Hepatocyte (in vitro differentiated cells): Measurements from ENCODE around the gene ZC4H2. TPM values are rescaled to one million over a fixed set of nuclear protein-coding genes. Genes with fewer than 3 reads are reported as not detected.

Source experiments
- DNase-seq: peaks from one replicate; pipeline ENCODE4 v3.0.0-alpha.2; 2016; ENCODE audit warnings: low spot score
- H2AFZ ChIP-seq: fragments of 200-600 bp; sonication (generic); 2 replicates; pipeline ENCODE4 v1.6.0; 2016; ENCODE audit warnings: antibody characterized with exemption, mild to moderate bottlenecking
- H3K27ac ChIP-seq: fragments of 200-600 bp; sonication (generic); 2 replicates; pipeline ENCODE4 v1.5.1; 2016; ENCODE audit warnings: mild to moderate bottlenecking
- H3K27me3 ChIP-seq: fragments of 200-600 bp; sonication (generic); 2 replicates; pipeline ENCODE4 v1.6.1; 2016
- H3K36me3 ChIP-seq: fragments of 200-600 bp; sonication (generic); replicated peaks from 2 replicates; pipeline ENCODE4 v1.5.1; 2016; ENCODE audit warnings: low read depth; ENCODE audit not compliant: insufficient read depth
- H3K4me1 ChIP-seq: fragments of 200-600 bp; sonication (generic); 2 replicates; pipeline ENCODE4 v1.5.1; 2016; ENCODE audit warnings: mild to moderate bottlenecking, moderate library complexity; ENCODE audit not compliant: insufficient read depth
- H3K4me2 ChIP-seq: fragments of 200-600 bp; sonication (generic); 2 replicates; pipeline ENCODE4 v1.6.0; 2016
- H3K4me3 ChIP-seq: fragments of 200-600 bp; sonication (generic); 2 replicates; pipeline ENCODE4 v1.5.1; 2016; ENCODE audit warnings: mild to moderate bottlenecking
- H3K79me2 ChIP-seq: fragments of 200-600 bp; sonication (generic); 2 replicates; pipeline ENCODE4 v1.6.0; 2017; ENCODE audit warnings: mild to moderate bottlenecking
- H3K9me2 ChIP-seq: fragments of 200-600 bp; sonication (generic); replicated peaks from 2 replicates; pipeline ENCODE4 v1.6.0; 2017; ENCODE audit warnings: mild to moderate bottlenecking; ENCODE audit not compliant: insufficient read depth
- H3K9me3 ChIP-seq: fragments of 200-600 bp; sonication (generic); 2 replicates; pipeline ENCODE4 v1.5.1; 2016; ENCODE audit warnings: low read depth, mild to moderate bottlenecking
- H4K20me1 ChIP-seq: fragments of 200-600 bp; sonication (generic); 2 replicates; pipeline ENCODE4 v1.6.0; 2016; ENCODE audit warnings: mild to moderate bottlenecking; ENCODE audit not compliant: insufficient read depth, poor library complexity, severe bottlenecking
- EZH2 ChIP-seq: fragments of 200-600 bp; sonication (generic); IDR thresholded peaks from 2 replicates; pipeline ENCODE4 v1.6.1; 2016; ENCODE audit warnings: antibody characterized with exemption, mild to moderate bottlenecking, borderline replicate concordance
- EZH2phosphoT487 ChIP-seq: fragments of 200-600 bp; sonication (generic); IDR thresholded peaks from one replicate; pipeline ENCODE4 v1.6.1; 2018; ENCODE audit warnings: antibody characterized with exemption, mild to moderate bottlenecking, low read depth, moderate library complexity; ENCODE audit not compliant: unreplicated experiment, severe bottlenecking
- WGBS: methylation state at CpG from one replicate; pipeline ENCODE4 v1.1.6; 2016; ENCODE audit warnings: low lambda C conversion rate; ENCODE audit errors: missing lambda C conversion rate; 5-methylcytosine and 5-hydroxymethylcytosine counted together
- polyA plus RNA-seq: library from polyadenylated mRNA; unstranded; fragments of >200 nt; fragmentation: Nextera tagmentation; extraction: Ambion mirVana; gene quantifications from 2 replicates; pipeline ENCODE4 v1.2.1, GENCODE V29; 2016
- total RNA-seq: library from RNA; depleted of rRNA; stranded (reverse); fragments of >200 nt; gene quantifications from 2 replicates; pipeline ENCODE4 v1.2.3, GENCODE V29; 2014
- TF ChIP-seq, protein P1 (sequence below): fragments of 200-600 bp; sonication (generic); IDR thresholded peaks from 2 replicates; pipeline ENCODE4 v1.5.1; 2016; ENCODE audit warnings: antibody characterized with exemption, mild to moderate bottlenecking; ENCODE audit not compliant: poor library complexity

The ZC4H2 gene, protein sequence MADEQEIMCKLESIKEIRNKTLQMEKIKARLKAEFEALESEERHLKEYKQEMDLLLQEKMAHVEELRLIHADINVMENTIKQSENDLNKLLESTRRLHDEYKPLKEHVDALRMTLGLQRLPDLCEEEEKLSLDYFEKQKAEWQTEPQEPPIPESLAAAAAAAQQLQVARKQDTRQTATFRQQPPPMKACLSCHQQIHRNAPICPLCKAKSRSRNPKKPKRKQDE
- total RNA-seq (10.4 and 16.6 TPM in 2 replicates), polyA plus RNA-seq (10.0 and 10.4 TPM in 2 replicates)

DNA sequence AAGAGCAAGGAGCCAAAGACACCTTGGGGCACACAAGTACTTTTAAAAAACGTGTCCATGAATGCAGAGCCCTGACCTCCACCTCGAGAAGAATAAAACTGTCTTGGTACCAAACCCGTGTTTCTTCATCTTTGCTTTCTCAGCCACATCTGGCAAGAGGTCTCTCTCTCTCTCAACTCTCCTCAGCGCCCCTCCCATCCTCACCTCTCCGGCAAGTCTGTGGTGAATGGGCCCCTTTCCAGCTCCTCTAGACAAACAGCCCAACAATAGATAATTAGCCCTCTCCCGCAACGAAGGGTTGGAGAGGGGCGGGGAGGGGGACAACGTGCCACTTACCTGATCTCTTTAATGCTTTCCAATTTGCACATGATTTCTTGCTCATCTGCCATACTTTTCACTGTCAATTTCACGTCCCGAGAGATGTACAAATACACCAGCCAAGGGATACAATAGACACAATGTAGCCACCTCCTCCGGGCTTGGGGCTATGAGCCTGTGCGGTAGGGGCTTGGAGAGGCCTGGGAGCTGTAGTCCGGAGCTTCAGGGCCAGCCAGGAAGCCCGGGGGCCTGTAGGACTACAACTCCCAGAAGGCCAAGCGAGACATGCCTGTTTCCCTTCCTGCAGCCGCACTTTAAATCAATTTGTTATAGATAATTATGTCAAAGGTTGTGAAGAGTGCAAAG is at the start of gene ZC4H2:
TSS of gene ZC4H2 (minus strand) at position 462 of the 684 bp plus-strand sequence. CDS start at position 389, 73 bp downstream.
- Histone ChIP-seq H3K4me1 (no peaks in the 10 kb centered on the region), H3K27ac (peak within 1 kb of the TSS; percentile 2), H3K4me2 (peak within 1 kb of the TSS; percentile 76), H4K20me1 (no peaks in the 10 kb centered on the region), H3K27me3 (no peaks in the 10 kb centered on the region), H3K9me3 (no peaks in the 10 kb centered on the region), H3K36me3 (peaks cover 3% of the 10 kb centered on the region), H2AFZ (peak within 1 kb of the TSS; percentile 69), H3K9me2 (no peaks in the 10 kb centered on the region), H3K4me3 (peak within 1 kb of the TSS; percentile 31), H3K79me2 (peaks cover 21% of the 10 kb centered on the region)
- WGBS, result 38% methylated on average over 17 of the region's 17 CpGs
- peak; percentile 77 for DNase-seq
- TF ChIP-seq EZH2, result no peak
- TF ChIP-seq, protein P1, sequence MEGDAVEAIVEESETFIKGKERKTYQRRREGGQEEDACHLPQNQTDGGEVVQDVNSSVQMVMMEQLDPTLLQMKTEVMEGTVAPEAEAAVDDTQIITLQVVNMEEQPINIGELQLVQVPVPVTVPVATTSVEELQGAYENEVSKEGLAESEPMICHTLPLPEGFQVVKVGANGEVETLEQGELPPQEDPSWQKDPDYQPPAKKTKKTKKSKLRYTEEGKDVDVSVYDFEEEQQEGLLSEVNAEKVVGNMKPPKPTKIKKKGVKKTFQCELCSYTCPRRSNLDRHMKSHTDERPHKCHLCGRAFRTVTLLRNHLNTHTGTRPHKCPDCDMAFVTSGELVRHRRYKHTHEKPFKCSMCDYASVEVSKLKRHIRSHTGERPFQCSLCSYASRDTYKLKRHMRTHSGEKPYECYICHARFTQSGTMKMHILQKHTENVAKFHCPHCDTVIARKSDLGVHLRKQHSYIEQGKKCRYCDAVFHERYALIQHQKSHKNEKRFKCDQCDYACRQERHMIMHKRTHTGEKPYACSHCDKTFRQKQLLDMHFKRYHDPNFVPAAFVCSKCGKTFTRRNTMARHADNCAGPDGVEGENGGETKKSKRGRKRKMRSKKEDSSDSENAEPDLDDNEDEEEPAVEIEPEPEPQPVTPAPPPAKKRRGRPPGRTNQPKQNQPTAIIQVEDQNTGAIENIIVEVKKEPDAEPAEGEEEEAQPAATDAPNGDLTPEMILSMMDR, result no peak
- TF ChIP-seq EZH2phosphoT487, result no peak

DNA sequence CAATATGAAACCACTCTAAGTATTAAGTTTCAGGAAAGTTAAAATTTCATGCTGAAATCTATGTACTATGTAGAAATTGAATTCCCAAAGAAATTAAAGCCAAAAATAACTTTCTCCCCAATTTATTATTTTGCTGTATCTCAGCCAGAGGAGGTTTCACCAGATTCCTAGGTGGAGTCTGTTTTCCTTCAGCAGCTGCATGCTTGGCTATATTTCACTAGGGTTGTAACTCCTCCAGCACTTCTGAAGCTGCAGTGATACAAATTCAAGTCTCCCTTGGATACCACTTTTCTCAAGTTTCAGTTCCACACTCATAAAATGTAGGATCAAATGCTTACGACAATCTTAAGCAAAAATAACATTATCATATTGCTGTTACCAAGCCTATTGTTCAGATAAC is 41.2 kb upstream of the ZC4H2 start:
- no peaks in the 10 kb centered on the region for H4K20me1 ChIP-seq
- no peaks in the 10 kb centered on the region for H3K9me3 ChIP-seq
- no peak overlapping the region for H2AFZ ChIP-seq
- DNase-seq, result no peak
- TF ChIP-seq, protein P1, result no peak
- no peak for TF ChIP-seq EZH2
- TF ChIP-seq EZH2phosphoT487, result no peak
- no peaks in the 10 kb centered on the region for H3K36me3 ChIP-seq
- H3K27me3 ChIP-seq, result no peaks in the 10 kb centered on the region
- no peaks in the 10 kb centered on the region for H3K4me1 ChIP-seq
- no peaks in the 10 kb centered on the region for H3K9me2 ChIP-seq
- H3K4me3 ChIP-seq, result no peak overlapping the region
- 69% methylated on average over 1 of the region's 1 CpG for WGBS
- no peaks in the 10 kb centered on the region for H3K79me2 ChIP-seq
- H3K4me2 ChIP-seq, result no peak overlapping the region
- H3K27ac ChIP-seq, result no peak overlapping the region

DNA sequence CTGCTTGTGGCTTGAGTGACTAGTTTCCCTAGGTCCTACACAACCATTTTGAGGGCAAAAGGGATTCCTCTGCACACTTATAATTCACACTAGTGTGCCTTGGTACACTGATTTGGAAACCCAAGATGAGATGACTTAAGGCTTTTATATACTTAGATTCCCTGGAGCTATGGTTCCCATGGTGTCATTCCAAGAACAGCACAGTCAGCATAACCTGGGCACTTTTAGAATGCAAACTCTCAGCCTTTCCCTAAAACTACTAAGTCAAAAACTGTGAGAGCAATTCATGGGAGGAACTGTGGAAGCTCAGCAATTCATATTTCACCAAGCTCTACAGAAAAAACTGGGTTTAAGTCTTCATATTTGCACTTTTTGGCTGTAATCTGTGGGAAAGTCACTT is 38.0 kb upstream of the ZC4H2 start:
- no peaks in the 10 kb centered on the region for H3K79me2 ChIP-seq
- H3K4me3 ChIP-seq, result no peak overlapping the region
- no peaks in the 10 kb centered on the region for H3K9me2 ChIP-seq
- H3K9me3 ChIP-seq, result no peaks in the 10 kb centered on the region
- H3K4me2 ChIP-seq, result no peak overlapping the region
- H2AFZ ChIP-seq, result no peak overlapping the region
- DNase-seq, result no peak
- H3K4me1 ChIP-seq, result no peaks in the 10 kb centered on the region
- H4K20me1 ChIP-seq, result no peaks in the 10 kb centered on the region
- no peak overlapping the region for H3K27ac ChIP-seq
- TF ChIP-seq EZH2, result no peak
- TF ChIP-seq, protein P1, result no peak
- no peak for TF ChIP-seq EZH2phosphoT487
- no peaks in the 10 kb centered on the region for H3K27me3 ChIP-seq
- no peaks in the 10 kb centered on the region for H3K36me3 ChIP-seq
